Measurements from ENCODE around the gene IKBKE. TPM values are rescaled to one million over a fixed set of nuclear protein-coding genes. Genes with fewer than 3 reads are reported as not detected.

The IKBKE gene
- total RNA-seq, 1 experiment from 2014 or later, result 5.1 TPM

DNA sequence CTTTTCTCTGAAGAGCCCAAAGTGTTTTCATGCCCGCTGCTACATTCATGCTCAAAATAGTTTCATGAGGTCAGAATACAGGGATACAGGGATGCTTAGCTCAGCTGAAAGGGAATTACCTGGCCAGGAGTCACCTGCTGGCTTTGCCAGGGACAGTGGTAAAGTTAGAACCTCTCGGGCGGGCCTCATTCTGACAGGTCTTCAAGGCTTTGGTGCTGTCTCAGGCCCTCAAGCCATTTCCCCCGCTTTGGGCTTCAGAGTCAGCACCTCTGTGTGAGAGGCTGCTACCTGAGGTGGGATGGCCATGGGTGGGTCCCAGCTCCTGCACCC, 42.5 kb downstream of the IKBKE start:
- POLR2A ChIA-PET, result no interaction called here
- Histone ChIP-seq H3K4me2 (ENCODE audit: low read length) (peak overlapping the region; percentile 82), H3K79me2 (ENCODE audit: insufficient read depth, low read length) (no peaks in the 10 kb centered on the region), H3K36me3 (ENCODE audit: control insufficient read depth in 1 of 2, insufficient read depth in 2 of 2, low read length in 2 of 2) (no peaks in the 10 kb centered on the region), H3K9me2 (ENCODE audit: insufficient read depth) (no peaks in the 10 kb centered on the region), H2AFZ (ENCODE audit: low read depth, low read length, poor library complexity, severe bottlenecking) (no peak overlapping the region), H3K9ac (ENCODE audit: low read length) (peak overlapping the region; percentile 58), H3K27ac (ENCODE audit: low read depth, low read length) (peak overlapping the region; percentile 56), H4K20me1 (ENCODE audit: insufficient read depth) (no peaks in the 10 kb centered on the region), H3K27me3 (ENCODE audit: insufficient read depth, low read length) (no peaks in the 10 kb centered on the region), H3K4me3 (replicated peaks in 1 of 2; ENCODE audit: low read depth in 1 of 2, low read length in 2 of 2) (peak overlapping the region in 1 of 2 experiments; percentile 45; a peak in 1 of 4 replicates), H3K4me1 (ENCODE audit: control insufficient read depth in 1 of 2, insufficient read depth in 2 of 2, low read length in 2 of 2) (peaks cover 24 to 72% of the 10 kb centered on the region in 2 experiments), H3K9me3 (ENCODE audit: control insufficient read depth in 1 of 2, insufficient read depth in 1 of 2, low read depth in 1 of 2, low read length in 2 of 2) (no peaks in the 10 kb centered on the region)
- ATAC-seq (peak; percentile 24), DNase-seq (ENCODE audit: low read depth, low spot score) (no peak)
- no peak for TF ChIP-seq ZFX (IDR thresholded peaks at IDR 0.05)
- TF ChIP-seq ELF1 (IDR thresholded peaks at IDR 0.05; ENCODE audit: borderline replicate concordance, low read depth), result no peak
- no peak for TF ChIP-seq EZH2 (IDR thresholded peaks at IDR 0.05)
- no peak for TF ChIP-seq SIN3A (IDR thresholded peaks at IDR 0.05; ENCODE audit: low read depth)
- TF ChIP-seq POLR2AphosphoS5 (IDR thresholded peaks at IDR 0.05; ENCODE audit: low read depth, low read length), result no peak
- TF ChIP-seq, protein P1, sequence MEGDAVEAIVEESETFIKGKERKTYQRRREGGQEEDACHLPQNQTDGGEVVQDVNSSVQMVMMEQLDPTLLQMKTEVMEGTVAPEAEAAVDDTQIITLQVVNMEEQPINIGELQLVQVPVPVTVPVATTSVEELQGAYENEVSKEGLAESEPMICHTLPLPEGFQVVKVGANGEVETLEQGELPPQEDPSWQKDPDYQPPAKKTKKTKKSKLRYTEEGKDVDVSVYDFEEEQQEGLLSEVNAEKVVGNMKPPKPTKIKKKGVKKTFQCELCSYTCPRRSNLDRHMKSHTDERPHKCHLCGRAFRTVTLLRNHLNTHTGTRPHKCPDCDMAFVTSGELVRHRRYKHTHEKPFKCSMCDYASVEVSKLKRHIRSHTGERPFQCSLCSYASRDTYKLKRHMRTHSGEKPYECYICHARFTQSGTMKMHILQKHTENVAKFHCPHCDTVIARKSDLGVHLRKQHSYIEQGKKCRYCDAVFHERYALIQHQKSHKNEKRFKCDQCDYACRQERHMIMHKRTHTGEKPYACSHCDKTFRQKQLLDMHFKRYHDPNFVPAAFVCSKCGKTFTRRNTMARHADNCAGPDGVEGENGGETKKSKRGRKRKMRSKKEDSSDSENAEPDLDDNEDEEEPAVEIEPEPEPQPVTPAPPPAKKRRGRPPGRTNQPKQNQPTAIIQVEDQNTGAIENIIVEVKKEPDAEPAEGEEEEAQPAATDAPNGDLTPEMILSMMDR (IDR thresholded peaks at IDR 0.05 in 2 of 3, conservative IDR thresholded peaks at IDR 0.05 in 1 of 3; ENCODE audit: borderline replicate concordance in 1 of 3, insufficient read depth in 1 of 3, low read depth in 2 of 3, low read length in 2 of 3), result no peak
- no peak for TF ChIP-seq SRF (IDR thresholded peaks at IDR 0.05; ENCODE audit: low read depth)
- TF ChIP-seq YY1 (IDR thresholded peaks at IDR 0.05; ENCODE audit: extremely low read depth, insufficient replicate concordance, low read depth, low read length), result no peak
- TF ChIP-seq, protein P2, sequence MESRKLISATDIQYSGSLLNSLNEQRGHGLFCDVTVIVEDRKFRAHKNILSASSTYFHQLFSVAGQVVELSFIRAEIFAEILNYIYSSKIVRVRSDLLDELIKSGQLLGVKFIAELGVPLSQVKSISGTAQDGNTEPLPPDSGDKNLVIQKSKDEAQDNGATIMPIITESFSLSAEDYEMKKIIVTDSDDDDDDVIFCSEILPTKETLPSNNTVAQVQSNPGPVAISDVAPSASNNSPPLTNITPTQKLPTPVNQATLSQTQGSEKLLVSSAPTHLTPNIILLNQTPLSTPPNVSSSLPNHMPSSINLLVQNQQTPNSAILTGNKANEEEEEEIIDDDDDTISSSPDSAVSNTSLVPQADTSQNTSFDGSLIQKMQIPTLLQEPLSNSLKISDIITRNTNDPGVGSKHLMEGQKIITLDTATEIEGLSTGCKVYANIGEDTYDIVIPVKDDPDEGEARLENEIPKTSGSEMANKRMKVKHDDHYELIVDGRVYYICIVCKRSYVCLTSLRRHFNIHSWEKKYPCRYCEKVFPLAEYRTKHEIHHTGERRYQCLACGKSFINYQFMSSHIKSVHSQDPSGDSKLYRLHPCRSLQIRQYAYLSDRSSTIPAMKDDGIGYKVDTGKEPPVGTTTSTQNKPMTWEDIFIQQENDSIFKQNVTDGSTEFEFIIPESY (IDR thresholded peaks at IDR 0.05; ENCODE audit: extremely low read depth, insufficient replicate concordance, low read length), result no peak
- TF ChIP-seq CBX3 (IDR thresholded peaks at IDR 0.05; ENCODE audit: low read depth), result no peak
- no peak for TF ChIP-seq POLR2A (IDR thresholded peaks at IDR 0.05; ENCODE audit: borderline replicate concordance, extremely low read depth, insufficient read depth, insufficient read length)
- TF ChIP-seq FOSL1 (IDR thresholded peaks at IDR 0.05; ENCODE audit: low read depth), result no peak
- no peak for TF ChIP-seq EZH2phosphoT487 (IDR thresholded peaks at IDR 0.05; ENCODE audit: borderline replicate concordance)
- no peak for TF ChIP-seq EGR1 (IDR thresholded peaks at IDR 0.05; ENCODE audit: low read depth)
- TF ChIP-seq JUND (IDR thresholded peaks at IDR 0.05), result no peak
- TF ChIP-seq, protein P3, sequence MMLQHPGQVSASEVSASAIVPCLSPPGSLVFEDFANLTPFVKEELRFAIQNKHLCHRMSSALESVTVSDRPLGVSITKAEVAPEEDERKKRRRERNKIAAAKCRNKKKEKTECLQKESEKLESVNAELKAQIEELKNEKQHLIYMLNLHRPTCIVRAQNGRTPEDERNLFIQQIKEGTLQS (IDR thresholded peaks at IDR 0.05), result no peak
- no TSS peak for BruUV-seq (replicated peaks)
- CTCF ChIA-PET, result no interaction called here
- intact Hi-C loops (cut with micrococcal nuclease), result no loop called here
- RAD21 ChIA-PET (ENCODE audit: low non-redundant PET in 1 of 2, low total read pairs in 2 of 2, uncharacterized antibody in 2 of 2, unreplicated experiment in 2 of 2), result no interaction called here
